GM19395 (cell line): ENCODE results near the gene MED17.
"Not testable (repeated sequence)": the region's sequence is repeated elsewhere in the genome, so short reads cannot be mapped to it uniquely, and the experiment has no call there.

Experiments used
- ATAC-seq: cut with Tn5 transposase; IDR thresholded peaks from one replicate; pipeline ENCODE4 v1.9.1; 2021; ENCODE audit warnings: mild to moderate bottlenecking, moderate library complexity; ENCODE audit not compliant: unreplicated experiment

The MED17 gene

GRCh38 chr11:93784145-93784934 lies at the start of gene MED17:
TSS of gene MED17 (plus strand) at chr11:93784282. CDS start at chr11:93784514, 232 bp downstream.
- peak; percentile 98 for ATAC-seq

GRCh38 chr11:93734427-93735222 lies 49.5 kb upstream of the MED17 start:
- ATAC-seq: no peak

- no peak for ATAC-seq
These were observed 48.5 kb upstream of the MED17 start for GRCh38 chr11:93735627-93736026.

- ATAC-seq: no peak
These were observed 48.0 kb upstream of the MED17 start for GRCh38 chr11:93736129-93736528.

- ATAC-seq: no peak
These were observed 46.0 kb upstream of the MED17 start for GRCh38 chr11:93737904-93738612.

GRCh38 chr11:93738647-93739081 lies 45.4 kb upstream of the MED17 start:
- no peak for ATAC-seq

GRCh38 chr11:93740031-93740729 lies 43.9 kb upstream of the MED17 start:
- peak; percentile 16 for ATAC-seq

GRCh38 chr11:93740730-93741093 lies 43.4 kb upstream of the MED17 start:
- ATAC-seq: peak; percentile 43

- ATAC-seq: peak; percentile 83
These were observed 42.8 kb upstream of the MED17 start, which contains the start of the genes C11orf54 and TAF1D for GRCh38 chr11:93741094-93741881. TSS of gene C11orf54 (plus strand) at chr11:93741672. CDS start at chr11:93747394, 5,722 bp downstream. TSS of gene TAF1D (minus strand) at chr11:93741495. CDS start at chr11:93739304, 2,191 bp downstream.

GRCh38 chr11:93741882-93742226 lies 42.2 kb upstream of the MED17 start:
- ATAC-seq: peak; percentile 16

- ATAC-seq: no peak
These were observed 40.8 kb upstream of the MED17 start for GRCh38 chr11:93743291-93743690.

GRCh38 chr11:93744669-93745004 lies 39.4 kb upstream of the MED17 start:
- no peak for ATAC-seq

- ATAC-seq: not testable (repeated sequence)
These were observed 38.9 kb upstream of the MED17 start for GRCh38 chr11:93745005-93745755.

GRCh38 chr11:93746101-93746500 lies 38.0 kb upstream of the MED17 start:
- ATAC-seq: no peak

GRCh38 chr11:93747122-93747521 lies 37.0 kb upstream of the MED17 start:
- ATAC-seq: peak; percentile 86

- no peak for ATAC-seq
These were observed 33.1 kb upstream of the MED17 start for GRCh38 chr11:93751001-93751400.

GRCh38 chr11:93753241-93753640 lies 30.8 kb upstream of the MED17 start:
- no peak for ATAC-seq

GRCh38 chr11:93756748-93757147 lies 27.3 kb upstream of the MED17 start:
- ATAC-seq: peak; percentile 74

GRCh38 chr11:93757301-93757700 lies 26.8 kb upstream of the MED17 start:
- ATAC-seq: peak; percentile 18
